K562 (cell line): ENCODE measurements around the gene LGALS13. TPM values are rescaled to one million over a fixed set of nuclear protein-coding genes. Genes with fewer than 3 reads are reported as not detected.

Source experiments
- polyA plus RNA-seq, 8 experiments: library from polyadenylated mRNA; depleted of rRNA in 4 of 8; stranded (reverse) in 5 of 8; unstranded in 3 of 8; fragments of >200 nt; fragmentation: Nextera tagmentation in 2 of 8; fragmentation: Illumina TruSeq in 1 of 8; extraction: Ambion mirVana in 2 of 8; extraction: Trizol in 1 of 8; gene quantifications; 2 replicates each; pipeline versions ENCODE4 v1.2.1 to v1.2.3, GENCODE V29; 2011 to 2014; ENCODE audit warnings: inconsistent platforms in 1 of 8, missing spikeins in 1 of 8
- small RNA-seq: library from RNA; depleted of rRNA; stranded (forward); fragments of <200 nt; gene quantifications from one replicate; pipeline ENCODE3, GENCODE V24; 2014
- total RNA-seq, 7 experiments: library from RNA; depleted of rRNA in 6 of 7; stranded (reverse); fragments of >200 nt in 6 of 7; fragmentation: Illumina TruSeq in 2 of 7; extraction: Trizol in 2 of 7; gene quantifications; 2 replicates each; pipeline versions ENCODE4 v1.2.1 to v1.2.3, GENCODE V29; 2011 to 2021; ENCODE audit warnings: low replicate concordance in 1 of 7

Gene LGALS13
- total and polyA plus RNA-seq, 9 of the 15 experiments (the other 6 are each of a cell fraction or from before 2014, with no cell fraction given) = 0.11 to 0.43 TPM; not detected in 7

Small RNA genes lying within 50 kb of the gene (small RNA-seq; reads per million reads assigned to genes)
- gene AC005176.2 (not detected), gene RPS29P24 (not detected), gene RPS29P25 (not detected), gene RPS29P26 (not detected), gene RPS29P30 (not detected)

Other genes with a start within 250 kb of the LGALS13 start
Only the 7 nearest of the 17 such genes appear.
- gene TIMM50, start 121.7 kb upstream of the LGALS13 start, total RNA-seq (2014; rRNA removed) = 221 and 239 TPM in 2 replicates
- 81.4 and 94.9 TPM in 2 replicates for gene TIMM50, start 121.7 kb upstream of the LGALS13 start, total RNA-seq (2014; rRNA removed; fragmentation: Illumina TruSeq; extraction: Trizol)
- 145 and 148 TPM in 2 replicates for gene TIMM50, start 121.7 kb upstream of the LGALS13 start, total RNA-seq (2015; rRNA removed; fragmentation: Illumina TruSeq; extraction: Trizol)
- gene TIMM50, start 121.7 kb upstream of the LGALS13 start, total RNA-seq (2021) = 214 and 221 TPM in 2 replicates
- gene TIMM50, start 121.7 kb upstream of the LGALS13 start, polyA plus RNA-seq (2011; rRNA removed) = 166 and 170 TPM in 2 replicates
- 157 and 181 TPM in 2 replicates for gene TIMM50, start 121.7 kb upstream of the LGALS13 start, polyA plus RNA-seq (2014; fragmentation: Illumina TruSeq; extraction: Trizol)
- 10 to 100 TPM; 28.3 to 55.4 TPM for gene TIMM50, start 121.7 kb upstream of the LGALS13 start, polyA plus RNA-seq (2014; fragmentation: Nextera tagmentation; extraction: Ambion mirVana)
- gene TIMM50, start 121.7 kb upstream of the LGALS13 start, polyA plus RNA-seq (2014; rRNA removed) = 221 and 228 TPM in 2 replicates
- 5.4 and 5.5 TPM in 2 replicates for gene DLL3, start 103.6 kb upstream of the LGALS13 start, total RNA-seq (2014; rRNA removed)
- gene DLL3, start 103.6 kb upstream of the LGALS13 start, total RNA-seq (2014; rRNA removed; fragmentation: Illumina TruSeq; extraction: Trizol) = 1.1 TPM in 2 replicates
- gene DLL3, start 103.6 kb upstream of the LGALS13 start, total RNA-seq (2015; rRNA removed; fragmentation: Illumina TruSeq; extraction: Trizol) = 0.80 and 1.1 TPM in 2 replicates
- gene DLL3, start 103.6 kb upstream of the LGALS13 start, total RNA-seq (2021) = 2.5 and 3.4 TPM in 2 replicates
- gene DLL3, start 103.6 kb upstream of the LGALS13 start, polyA plus RNA-seq (2011; rRNA removed) = 2.1 and 2.5 TPM in 2 replicates
- gene DLL3, start 103.6 kb upstream of the LGALS13 start, polyA plus RNA-seq (2014; fragmentation: Illumina TruSeq; extraction: Trizol) = 0.53 and 0.92 TPM in 2 replicates
- gene DLL3, start 103.6 kb upstream of the LGALS13 start, polyA plus RNA-seq (2014; fragmentation: Nextera tagmentation; extraction: Ambion mirVana) = 1 to 10 TPM in 1 of 2 experiments, under 1 TPM in 1; 0.92 to 1.2 TPM
- 5.2 and 6.3 TPM in 2 replicates for gene DLL3, start 103.6 kb upstream of the LGALS13 start, polyA plus RNA-seq (2014; rRNA removed)
- gene SELENOV, start 87.4 kb upstream of the LGALS13 start, total RNA-seq (2014; rRNA removed) = not detected in 2 replicates
- gene SELENOV, start 87.4 kb upstream of the LGALS13 start, total RNA-seq (2014; rRNA removed; fragmentation: Illumina TruSeq; extraction: Trizol) = not detected in 2 replicates
- gene SELENOV, start 87.4 kb upstream of the LGALS13 start, total RNA-seq (2015; rRNA removed; fragmentation: Illumina TruSeq; extraction: Trizol) = not detected in 2 replicates
- 0.09 and 0.20 TPM in 2 replicates for gene SELENOV, start 87.4 kb upstream of the LGALS13 start, total RNA-seq (2021)
- 0.15 TPM in 1 of 2 replicates, not detected in the other for gene SELENOV, start 87.4 kb upstream of the LGALS13 start, polyA plus RNA-seq (2011; rRNA removed)
- 0.08 and 0.09 TPM in 2 replicates for gene SELENOV, start 87.4 kb upstream of the LGALS13 start, polyA plus RNA-seq (2014; fragmentation: Illumina TruSeq; extraction: Trizol)
- under 1 TPM; 0.04 to 0.06 TPM for gene SELENOV, start 87.4 kb upstream of the LGALS13 start, polyA plus RNA-seq (2014; fragmentation: Nextera tagmentation; extraction: Ambion mirVana)
- gene SELENOV, start 87.4 kb upstream of the LGALS13 start, polyA plus RNA-seq (2014; rRNA removed) = 0.05 TPM in 1 of 2 replicates, not detected in the other
- gene EID2B, start 69.7 kb upstream of the LGALS13 start, total RNA-seq (2014; rRNA removed) = 4.8 and 5.1 TPM in 2 replicates
- 3.9 and 4.8 TPM in 2 replicates for gene EID2B, start 69.7 kb upstream of the LGALS13 start, total RNA-seq (2014; rRNA removed; fragmentation: Illumina TruSeq; extraction: Trizol)
- gene EID2B, start 69.7 kb upstream of the LGALS13 start, total RNA-seq (2015; rRNA removed; fragmentation: Illumina TruSeq; extraction: Trizol) = 2.9 and 3.5 TPM in 2 replicates
- gene EID2B, start 69.7 kb upstream of the LGALS13 start, total RNA-seq (2021) = 3.9 and 4.2 TPM in 2 replicates
- 7.9 and 9.3 TPM in 2 replicates for gene EID2B, start 69.7 kb upstream of the LGALS13 start, polyA plus RNA-seq (2011; rRNA removed)
- 2.0 and 2.8 TPM in 2 replicates for gene EID2B, start 69.7 kb upstream of the LGALS13 start, polyA plus RNA-seq (2014; fragmentation: Illumina TruSeq; extraction: Trizol)
- gene EID2B, start 69.7 kb upstream of the LGALS13 start, polyA plus RNA-seq (2014; fragmentation: Nextera tagmentation; extraction: Ambion mirVana) = 1 to 10 TPM; 4.9 to 5.4 TPM
- gene EID2B, start 69.7 kb upstream of the LGALS13 start, polyA plus RNA-seq (2014; rRNA removed) = 8.8 and 9.8 TPM in 2 replicates
- 18.5 and 20.8 TPM in 2 replicates for gene EID2, start 62.4 kb upstream of the LGALS13 start, total RNA-seq (2014; rRNA removed)
- 10.9 and 11.7 TPM in 2 replicates for gene EID2, start 62.4 kb upstream of the LGALS13 start, total RNA-seq (2014; rRNA removed; fragmentation: Illumina TruSeq; extraction: Trizol)
- 9.9 and 11.3 TPM in 2 replicates for gene EID2, start 62.4 kb upstream of the LGALS13 start, total RNA-seq (2015; rRNA removed; fragmentation: Illumina TruSeq; extraction: Trizol)
- 13.8 and 14.6 TPM in 2 replicates for gene EID2, start 62.4 kb upstream of the LGALS13 start, total RNA-seq (2021)
- gene EID2, start 62.4 kb upstream of the LGALS13 start, polyA plus RNA-seq (2011; rRNA removed) = 7.3 and 12.4 TPM in 2 replicates
- gene EID2, start 62.4 kb upstream of the LGALS13 start, polyA plus RNA-seq (2014; fragmentation: Illumina TruSeq; extraction: Trizol) = 8.2 and 9.6 TPM in 2 replicates
- gene EID2, start 62.4 kb upstream of the LGALS13 start, polyA plus RNA-seq (2014; fragmentation: Nextera tagmentation; extraction: Ambion mirVana) = 1 to 10 TPM; 2.5 to 2.7 TPM
- 18.5 and 23.6 TPM in 2 replicates for gene EID2, start 62.4 kb upstream of the LGALS13 start, polyA plus RNA-seq (2014; rRNA removed)
- gene LGALS16, start 53.4 kb downstream of the LGALS13 start, total RNA-seq (2014; rRNA removed) = not detected in 2 replicates
- not detected in 2 replicates for gene LGALS16, start 53.4 kb downstream of the LGALS13 start, total RNA-seq (2014; rRNA removed; fragmentation: Illumina TruSeq; extraction: Trizol)
- gene LGALS16, start 53.4 kb downstream of the LGALS13 start, total RNA-seq (2015; rRNA removed; fragmentation: Illumina TruSeq; extraction: Trizol) = not detected in 2 replicates
- not detected in 2 replicates for gene LGALS16, start 53.4 kb downstream of the LGALS13 start, total RNA-seq (2021)
- gene LGALS16, start 53.4 kb downstream of the LGALS13 start, polyA plus RNA-seq (2011; rRNA removed) = not detected in 2 replicates
- gene LGALS16, start 53.4 kb downstream of the LGALS13 start, polyA plus RNA-seq (2014; fragmentation: Illumina TruSeq; extraction: Trizol) = not detected in 2 replicates
- not detected for gene LGALS16, start 53.4 kb downstream of the LGALS13 start, polyA plus RNA-seq (2014; fragmentation: Nextera tagmentation; extraction: Ambion mirVana)
- not detected in 2 replicates for gene LGALS16, start 53.4 kb downstream of the LGALS13 start, polyA plus RNA-seq (2014; rRNA removed)
- gene LGALS14, start 102.0 kb downstream of the LGALS13 start, total RNA-seq (2014; rRNA removed) = not detected in 2 replicates
- gene LGALS14, start 102.0 kb downstream of the LGALS13 start, total RNA-seq (2014; rRNA removed; fragmentation: Illumina TruSeq; extraction: Trizol) = not detected in 2 replicates
- gene LGALS14, start 102.0 kb downstream of the LGALS13 start, total RNA-seq (2015; rRNA removed; fragmentation: Illumina TruSeq; extraction: Trizol) = not detected in 2 replicates
- gene LGALS14, start 102.0 kb downstream of the LGALS13 start, total RNA-seq (2021) = not detected in 2 replicates
- not detected in 2 replicates for gene LGALS14, start 102.0 kb downstream of the LGALS13 start, polyA plus RNA-seq (2011; rRNA removed)
- not detected in 2 replicates for gene LGALS14, start 102.0 kb downstream of the LGALS13 start, polyA plus RNA-seq (2014; fragmentation: Illumina TruSeq; extraction: Trizol)
- not detected for gene LGALS14, start 102.0 kb downstream of the LGALS13 start, polyA plus RNA-seq (2014; fragmentation: Nextera tagmentation; extraction: Ambion mirVana)
- gene LGALS14, start 102.0 kb downstream of the LGALS13 start, polyA plus RNA-seq (2014; rRNA removed) = not detected in 2 replicates